H4 (cell line): ENCODE measurements around the gene AADACL3. TPM values are rescaled to one million over a fixed set of nuclear protein-coding genes. Genes with fewer than 3 reads are reported as not detected.
"Not testable (repeated sequence)": the region's sequence is repeated elsewhere in the genome, so short reads cannot be mapped to it uniquely, and the experiment has no call there.

Source experiments
- DNase-seq: peaks from one replicate; pipeline ENCODE4 v3.0.0-alpha.2; 2015; ENCODE audit warnings: low spot score
- total RNA-seq: library from RNA; depleted of rRNA; stranded (reverse); fragments of >200 nt; shearing (Covaris generic); gene quantifications from 2 replicates; pipeline ENCODE4 v1.2.3, GENCODE V29; 2014

The AADACL3 gene
- total RNA-seq, 1 experiment from 2014 or later, result not detected

DNA sequence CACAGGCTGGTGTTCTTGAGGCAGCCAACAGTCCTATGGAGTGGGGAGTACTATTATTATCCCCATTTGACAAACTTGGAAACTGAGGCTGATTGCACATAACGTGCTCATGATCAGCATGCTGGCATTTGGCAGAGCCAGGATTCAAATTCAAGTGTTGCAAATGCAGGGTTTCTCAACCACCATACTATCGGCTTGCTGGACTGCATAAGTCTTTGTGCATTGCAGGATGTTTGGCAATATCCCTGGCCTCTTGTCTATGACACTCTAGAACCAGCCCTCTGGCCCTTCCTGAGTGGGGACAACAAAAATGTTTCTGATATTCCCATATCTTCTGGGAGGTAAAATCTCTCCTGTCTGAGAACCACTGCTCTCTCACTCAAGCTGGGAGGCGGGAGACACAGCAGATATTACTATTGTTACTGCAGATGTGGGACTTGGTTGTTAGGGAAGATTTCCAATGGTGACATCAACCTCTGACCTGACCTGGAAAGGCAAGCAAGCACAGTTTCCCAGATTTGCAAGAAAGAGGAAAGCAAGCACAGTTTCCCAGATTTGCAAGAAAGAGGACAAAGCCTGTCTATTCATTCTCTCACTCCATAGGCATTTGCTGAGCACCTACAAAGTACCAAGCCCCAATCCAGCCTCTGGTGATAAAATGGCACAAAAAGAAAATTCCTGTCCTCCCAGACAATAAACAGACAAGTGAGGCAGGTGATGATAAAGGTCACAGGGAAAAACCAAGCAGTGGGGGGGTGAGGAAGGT lies 1.0 kb upstream of the AADACL3 start:
- no peak for DNase-seq

DNA sequence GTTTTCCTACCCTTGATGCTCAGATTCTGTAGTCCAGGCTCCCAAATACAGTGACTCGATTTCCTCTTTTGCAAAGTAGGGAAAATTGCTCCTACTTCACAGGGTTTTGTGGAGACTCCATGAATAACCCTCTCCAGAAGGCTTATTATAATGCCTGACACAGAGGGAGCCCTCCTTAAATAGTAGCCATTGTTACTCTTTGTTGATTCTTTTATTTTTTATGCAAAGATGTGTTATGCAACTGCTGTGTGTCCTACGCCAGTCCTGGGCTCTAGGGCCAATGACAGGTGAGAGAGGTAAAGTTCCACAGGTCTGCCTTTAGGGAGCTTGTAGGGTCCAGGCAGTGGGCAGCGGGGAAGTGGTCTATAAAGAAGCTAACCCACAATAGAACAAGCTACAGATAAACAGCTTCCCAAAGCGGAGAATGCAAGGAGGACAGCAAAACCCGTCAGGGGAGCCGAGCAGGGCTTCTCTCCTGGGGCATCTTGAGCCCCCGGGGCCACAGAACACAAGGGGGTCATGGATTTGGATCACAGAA lies 1.5 kb downstream of the AADACL3 start:
- DNase-seq, result no peak

DNA sequence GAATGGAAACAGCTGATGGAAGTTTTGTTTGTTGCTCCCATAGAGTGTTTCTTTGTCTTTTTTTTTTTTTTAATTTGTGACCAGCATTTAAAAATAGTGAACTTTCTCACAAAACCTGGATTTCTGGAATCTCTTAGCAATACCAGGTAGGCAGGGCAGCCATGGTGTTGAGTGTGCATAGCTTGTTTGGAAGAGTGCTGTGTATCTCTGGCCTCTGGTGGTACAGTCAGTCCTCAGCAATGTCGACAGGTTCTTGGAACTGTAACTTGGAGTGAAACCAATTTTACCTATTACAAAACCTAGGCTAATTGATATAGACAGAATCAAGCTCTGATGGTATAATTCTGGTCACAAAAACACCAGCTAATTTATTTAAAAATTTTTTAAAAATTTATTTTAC lies 6.7 kb downstream of the AADACL3 start:
- no peak for DNase-seq

DNA sequence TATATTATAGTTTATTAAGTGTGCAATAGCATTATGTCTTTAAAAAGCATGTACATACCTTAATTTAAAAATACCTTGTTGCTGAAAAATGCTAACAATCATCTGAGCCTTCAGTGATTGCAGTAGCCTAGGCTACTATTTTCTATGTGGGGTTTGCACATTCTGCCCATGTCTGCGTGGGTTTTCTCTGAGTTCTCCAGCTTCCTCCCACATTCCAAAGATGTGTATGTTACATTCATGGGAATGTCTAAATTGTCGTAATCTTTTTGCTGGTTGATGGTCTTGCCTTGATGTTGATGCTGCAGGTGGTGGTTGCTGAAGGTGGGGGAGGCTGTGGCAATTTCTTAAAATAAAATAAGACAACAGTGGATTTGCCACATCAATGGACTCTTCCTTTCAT lies 12.5 kb downstream of the AADACL3 start:
- no peak for DNase-seq

DNA sequence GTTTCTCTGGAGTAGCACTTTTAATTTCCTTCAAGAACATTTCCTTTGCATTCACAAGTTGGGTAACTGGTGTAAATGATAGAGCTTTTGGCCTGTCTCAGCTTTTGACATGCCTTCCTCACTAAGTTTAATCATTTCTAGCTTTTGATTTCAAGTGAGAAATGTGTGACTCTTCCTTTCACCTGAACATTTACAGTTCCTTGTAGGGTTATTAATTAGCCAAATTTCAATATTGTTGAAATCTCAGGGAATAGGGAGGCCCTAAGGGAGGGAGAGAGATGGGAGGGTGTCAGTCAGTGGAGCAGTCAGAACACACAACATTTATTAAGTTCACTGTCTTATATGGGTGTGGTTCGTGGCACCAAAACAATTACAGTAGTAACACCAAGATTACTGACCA lies 14.2 kb downstream of the AADACL3 start:
- no peak for DNase-seq

DNA sequence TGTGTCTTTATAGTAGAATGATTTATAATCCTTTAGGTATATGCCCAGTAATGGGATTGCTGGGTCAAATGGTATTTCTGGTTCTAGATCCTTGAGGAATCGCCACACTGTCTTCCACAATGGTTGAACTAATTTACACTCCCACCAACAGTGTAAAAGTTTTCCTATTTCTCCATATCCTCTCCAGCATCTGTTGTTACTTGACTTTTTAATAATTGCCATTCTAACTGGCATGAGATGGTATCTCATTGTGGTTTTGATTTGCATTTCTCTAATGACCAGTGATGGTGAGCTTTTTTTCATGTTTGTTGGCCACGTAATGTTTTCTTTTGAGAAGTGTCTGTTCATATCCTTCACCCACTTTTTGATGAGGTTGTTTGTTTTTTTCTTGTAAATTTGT lies 15.2 kb downstream of the AADACL3 start:
- not testable (repeated sequence) for DNase-seq

DNA sequence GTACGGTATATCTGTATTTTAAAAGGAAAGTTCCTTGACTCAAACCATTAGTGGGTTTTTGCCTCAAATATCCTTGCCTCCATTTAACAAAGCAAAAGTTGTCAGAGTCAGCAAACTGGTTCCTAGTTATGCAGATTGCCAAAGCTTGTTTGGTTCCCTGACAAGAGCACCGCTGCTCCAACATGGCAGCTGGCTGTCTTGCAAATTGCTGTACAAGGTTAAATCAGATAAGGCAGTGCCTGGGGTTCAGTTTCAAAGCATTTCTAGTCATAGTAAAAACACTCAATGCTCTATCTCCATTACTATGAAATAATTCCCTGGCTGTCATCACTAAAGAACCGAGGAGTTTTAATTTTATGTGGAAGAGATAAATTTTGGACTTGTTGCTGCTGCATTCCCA lies 18.7 kb downstream of the AADACL3 start:
- DNase-seq, result no peak

DNA sequence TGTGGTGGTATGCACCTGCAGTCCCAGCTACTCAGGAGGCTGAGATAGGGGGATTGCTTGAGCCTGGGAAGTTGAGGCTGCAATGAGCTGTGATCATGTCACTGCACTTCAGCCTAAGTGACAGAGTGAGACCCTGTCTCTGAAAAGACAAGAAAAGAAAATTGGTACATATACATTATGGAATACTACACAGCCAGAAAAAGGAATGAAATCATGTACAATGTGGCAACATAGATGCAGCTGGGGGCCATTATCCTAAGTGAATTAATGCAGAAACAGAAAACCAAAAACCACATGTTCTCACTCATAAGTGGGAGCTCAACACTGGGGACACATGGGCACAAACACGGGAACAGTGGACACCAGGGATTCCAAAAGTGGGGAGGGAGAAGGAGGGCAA lies 23.0 kb downstream of the AADACL3 start:
- DNase-seq, result no peak

DNA sequence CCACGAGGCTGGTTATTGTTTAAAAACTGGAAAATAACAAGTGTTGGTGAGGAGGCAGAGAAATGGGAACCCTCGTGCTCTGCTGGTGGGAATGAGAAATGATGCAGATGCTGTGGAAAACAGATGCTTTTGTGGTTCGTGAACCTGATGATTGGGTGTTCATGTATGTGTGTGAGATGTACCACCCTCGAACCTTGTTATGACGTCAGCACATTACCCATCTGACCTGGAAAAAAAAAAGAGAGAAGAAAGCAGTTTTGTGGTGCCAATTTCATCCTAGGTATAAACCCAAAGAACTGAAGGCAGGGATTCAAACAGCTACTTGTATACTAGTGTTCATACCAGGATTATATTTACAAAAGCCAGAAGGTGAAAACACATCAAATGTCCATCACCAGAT lies 23.7 kb downstream of the AADACL3 start:
- DNase-seq, result no peak

DNA sequence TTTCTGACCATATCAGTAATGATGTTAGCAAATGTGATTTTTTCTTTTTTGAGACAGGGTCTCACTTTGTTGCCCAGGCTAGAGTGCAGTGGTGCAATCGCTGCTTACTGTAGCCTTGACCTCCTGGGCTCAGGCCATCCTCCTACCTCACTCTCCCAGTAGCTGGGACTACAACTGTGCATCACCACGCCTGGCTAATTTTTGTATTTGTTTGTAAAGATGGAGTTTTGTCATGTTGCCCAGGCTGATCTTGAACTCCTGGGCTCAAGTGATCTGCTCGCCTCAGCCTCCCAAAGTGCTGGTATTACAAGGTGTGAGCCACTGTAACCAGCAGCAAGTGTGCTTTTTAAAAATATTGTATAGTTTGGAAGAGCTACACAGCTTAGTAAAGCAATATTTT lies 26.0 kb downstream of the AADACL3 start:
- DNase-seq, result no peak

DNA sequence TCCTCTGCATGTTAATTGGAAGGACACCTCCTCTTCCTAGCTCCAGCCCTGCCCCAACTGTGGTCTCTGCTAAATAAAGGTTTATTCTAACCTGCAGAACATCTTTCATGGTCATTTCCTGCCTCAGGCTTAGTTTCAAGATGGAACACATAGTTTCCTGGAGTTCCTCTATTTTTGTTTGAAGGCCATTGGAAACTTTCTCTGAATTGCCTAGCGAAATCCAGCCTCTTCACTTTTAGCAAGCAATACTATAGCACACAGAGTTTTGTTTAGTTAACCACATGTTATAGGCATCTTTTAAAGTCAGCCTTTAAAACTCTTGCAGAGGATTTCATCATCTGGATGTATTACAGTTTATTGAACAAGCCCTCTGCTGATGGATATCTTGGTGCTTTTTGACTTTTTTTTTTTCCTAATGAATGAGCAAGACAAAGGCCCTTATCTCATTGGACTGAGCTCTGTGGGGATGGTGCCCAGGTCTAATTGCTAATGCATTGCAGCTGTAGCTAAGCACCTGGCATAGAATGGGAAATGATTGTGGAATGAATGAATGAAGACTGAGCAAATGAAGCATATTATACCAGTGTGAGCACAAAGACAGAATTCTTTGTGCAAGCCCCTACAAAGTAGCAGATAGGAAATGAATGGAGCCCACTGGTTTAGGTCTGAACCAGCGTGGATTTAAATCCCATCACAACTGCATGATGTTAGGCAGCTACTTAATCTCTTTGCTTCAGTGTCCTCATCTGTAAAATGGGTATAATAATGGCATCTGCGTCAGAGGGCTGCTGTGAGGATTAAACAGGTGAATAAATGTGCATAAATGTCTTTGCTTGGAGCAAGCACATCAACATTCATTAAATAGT lies 29.4 kb downstream of the AADACL3 start:
- no peak for DNase-seq

DNA sequence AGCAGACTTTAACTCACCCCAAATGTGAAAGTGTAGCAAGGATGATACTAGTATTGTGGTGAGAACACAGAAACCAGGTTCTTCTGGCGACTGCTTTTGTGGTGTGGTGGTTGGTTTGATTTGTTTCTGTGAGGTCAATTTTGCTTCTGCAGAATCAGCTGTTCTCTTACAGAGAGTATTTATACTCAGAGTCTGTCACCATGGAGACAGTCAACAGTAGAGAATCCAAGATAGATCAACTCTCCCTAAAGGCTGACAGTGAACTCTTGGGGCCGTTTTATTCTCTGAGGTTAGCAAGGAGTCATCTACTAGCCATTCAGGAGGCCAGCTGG lies 30.0 kb downstream of the AADACL3 start, which contains the start of gene CFAP107:
Gene CFAP107, plus strand, starts transcription at position 209 of the 332 bp plus-strand sequence. CDS start 231 bp downstream, outside the sequence.
- no peak for DNase-seq

DNA sequence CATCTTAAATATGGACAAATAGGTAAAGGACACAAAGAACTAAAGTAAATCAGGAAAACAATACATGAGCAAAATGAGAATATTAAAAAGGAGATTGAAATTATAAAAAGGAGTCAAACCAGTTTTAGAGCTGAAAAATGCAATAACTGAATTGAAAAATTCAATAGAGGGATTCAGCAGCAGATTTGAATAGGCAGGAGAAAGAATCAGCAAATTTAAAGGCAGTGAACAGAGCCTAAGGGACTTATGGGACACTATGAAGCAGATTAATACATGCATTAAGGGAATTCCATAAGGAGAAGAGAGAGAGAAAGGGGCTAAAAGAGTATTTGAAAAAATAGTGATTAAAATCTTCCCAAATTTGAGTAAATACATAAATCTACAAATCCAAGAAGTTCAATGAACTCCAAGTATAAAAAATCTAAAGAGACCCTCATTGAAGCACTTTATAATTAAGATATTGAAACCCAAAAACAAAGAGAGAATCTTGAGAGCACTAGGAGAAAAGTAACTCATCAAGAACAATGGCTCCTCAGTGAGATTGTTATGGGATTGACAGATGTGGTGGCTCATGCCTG lies 33.0 kb downstream of the AADACL3 start:
- DNase-seq, result no peak

DNA sequence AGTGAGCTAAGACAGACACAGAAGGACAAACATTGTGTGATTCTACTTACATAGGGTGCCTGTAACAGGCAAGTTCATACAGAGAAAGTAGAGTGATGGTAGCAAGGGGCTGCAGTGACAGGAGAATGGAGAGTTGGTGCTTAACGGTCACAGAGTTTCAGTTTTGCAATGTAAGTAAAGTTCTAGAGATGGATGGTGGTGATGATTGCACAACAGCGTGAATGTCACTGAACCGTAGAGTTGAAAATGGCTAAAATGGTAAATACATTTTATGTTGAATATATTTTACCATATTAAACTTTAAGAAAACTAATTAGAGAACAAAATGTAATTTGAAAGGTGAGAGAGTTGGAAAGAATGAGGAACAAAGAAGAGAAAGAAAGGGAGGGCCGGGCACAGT lies 38.8 kb downstream of the AADACL3 start:
- no peak for DNase-seq

DNA sequence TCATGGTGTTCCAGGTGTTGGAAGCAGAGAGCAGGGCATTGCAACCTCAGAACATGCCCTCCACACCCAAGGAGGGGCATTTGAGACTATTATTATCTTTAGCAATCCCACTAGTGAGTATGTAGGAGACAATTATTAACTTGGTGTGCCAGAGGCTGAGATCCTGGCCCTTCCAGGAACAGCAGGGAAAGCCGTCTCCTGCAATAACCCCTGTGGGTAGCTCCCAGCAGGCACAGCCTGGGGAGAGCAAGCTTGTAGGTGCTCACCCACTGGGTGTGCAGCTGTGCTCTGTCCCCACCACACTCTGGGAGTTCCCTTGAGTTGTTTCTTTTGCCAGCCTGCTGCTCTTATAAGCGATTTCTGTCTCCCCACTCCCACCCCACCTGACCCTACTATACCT lies 40.4 kb downstream of the AADACL3 start:
- no peak for DNase-seq

DNA sequence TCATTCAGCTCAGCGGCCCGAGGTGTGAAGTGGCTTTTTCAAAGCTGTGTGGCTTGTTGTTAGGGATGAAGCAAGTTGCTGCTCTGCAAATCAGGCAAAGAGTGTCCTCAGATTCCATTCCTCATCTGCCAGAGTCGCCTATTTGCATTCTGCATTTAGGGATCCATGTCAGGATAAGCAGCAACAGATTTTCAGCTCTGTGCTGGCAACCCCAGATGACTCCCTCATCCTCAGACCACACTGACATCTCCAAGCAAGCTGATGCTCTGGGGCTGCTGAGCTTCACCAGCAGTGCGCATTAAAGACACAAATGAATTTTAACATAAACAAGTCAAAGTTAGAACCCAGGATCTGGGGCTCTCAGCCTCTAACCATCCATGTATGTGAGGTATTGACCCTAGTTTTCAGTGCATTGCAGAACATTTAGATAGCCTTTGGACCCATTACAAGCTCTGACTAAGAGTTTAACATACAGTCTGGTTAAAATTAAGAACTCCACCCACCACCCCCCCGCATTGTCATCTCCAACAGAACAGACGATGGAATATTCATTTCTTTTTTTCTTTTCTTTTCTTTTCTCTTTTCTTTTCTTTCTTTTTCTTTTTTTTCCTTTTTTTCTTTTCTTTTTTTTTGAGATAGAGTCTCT lies 41.0 kb downstream of the AADACL3 start:
- no peak for DNase-seq

DNA sequence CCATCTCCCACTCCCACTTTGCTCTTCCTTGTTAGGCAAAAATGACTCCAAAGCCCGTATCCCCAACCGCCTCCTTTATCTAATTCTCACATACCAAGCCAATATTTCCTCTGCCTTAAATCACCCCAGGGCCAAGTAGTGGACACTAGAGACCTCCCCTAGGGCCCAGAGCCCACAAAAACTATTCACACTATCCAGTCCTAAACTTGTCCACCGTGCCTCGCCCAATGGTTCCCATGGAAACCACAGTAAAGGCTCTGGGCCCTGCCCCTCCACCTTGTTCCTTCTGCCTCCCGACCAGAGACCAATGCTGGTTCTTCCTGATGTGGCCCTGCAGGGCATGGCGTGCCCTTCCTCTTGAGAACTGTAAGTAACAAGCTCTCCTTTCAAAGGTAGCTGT lies 41.9 kb downstream of the AADACL3 start:
- no peak for DNase-seq

DNA sequence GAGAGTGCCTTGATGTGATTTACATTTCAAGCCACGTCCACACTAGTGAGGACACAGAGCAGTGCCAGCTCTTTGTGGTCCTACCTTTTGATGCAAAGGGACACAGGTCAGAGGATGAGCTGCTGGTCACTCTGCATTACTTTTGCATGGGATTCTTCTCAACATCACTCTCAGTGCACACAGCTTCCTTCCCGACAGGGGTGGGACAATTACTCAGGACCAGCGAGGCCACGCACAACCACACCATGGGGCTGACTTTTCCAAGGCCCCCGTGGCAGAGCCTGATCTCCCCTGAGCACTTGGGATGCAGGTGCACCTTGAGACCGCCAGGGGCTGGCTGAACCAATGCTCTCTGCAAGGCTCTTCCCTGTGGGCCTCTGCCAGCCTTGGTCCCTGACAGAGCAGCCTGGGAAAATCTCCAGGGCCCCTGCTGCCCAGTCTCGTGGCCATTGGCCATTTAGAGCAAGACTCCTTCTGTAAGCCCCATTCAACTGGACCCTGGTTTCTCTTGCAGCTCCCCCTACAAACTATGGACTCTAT lies 44.4 kb downstream of the AADACL3 start:
- DNase-seq, result no peak

DNA sequence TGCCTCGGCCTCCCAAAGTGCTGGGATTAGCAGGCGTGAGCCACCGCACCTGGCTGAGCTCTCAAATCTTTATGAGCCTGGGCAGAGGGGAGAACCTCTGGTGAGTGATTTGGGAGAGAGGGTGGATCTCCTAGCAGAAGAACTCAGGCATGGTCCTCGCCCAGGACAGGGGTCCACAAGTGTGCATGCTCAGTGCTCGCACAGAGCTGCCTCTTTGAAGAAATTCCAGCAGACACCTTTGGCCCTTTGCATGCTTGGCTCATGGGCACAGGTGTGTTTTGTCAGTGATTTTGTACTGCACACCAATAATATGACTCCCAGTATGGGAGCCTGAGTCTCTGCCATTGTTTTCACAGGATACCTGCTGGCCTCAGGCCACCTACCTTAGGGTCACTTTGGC lies 45.9 kb downstream of the AADACL3 start:
- DNase-seq, result no peak

DNA sequence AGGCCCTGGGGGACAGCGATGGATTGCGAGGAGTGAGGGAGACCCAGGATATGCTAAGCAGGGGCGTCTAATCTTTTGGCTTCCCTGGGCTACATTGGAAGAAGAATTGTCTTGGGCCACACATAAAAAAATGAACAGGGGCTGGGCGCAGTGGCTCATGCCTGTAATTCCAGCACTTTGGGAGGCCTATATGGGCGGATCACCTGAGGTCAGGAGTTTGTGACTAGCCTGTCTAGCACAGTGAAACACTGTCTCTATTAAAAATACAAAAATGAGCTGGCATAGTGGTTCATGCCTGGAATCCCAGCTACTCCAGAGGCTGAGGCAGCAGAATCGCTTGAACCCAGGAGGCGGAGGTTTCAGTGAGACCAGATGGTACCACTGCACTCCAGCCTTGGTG lies 46.9 kb downstream of the AADACL3 start:
- DNase-seq, result no peak

DNA sequence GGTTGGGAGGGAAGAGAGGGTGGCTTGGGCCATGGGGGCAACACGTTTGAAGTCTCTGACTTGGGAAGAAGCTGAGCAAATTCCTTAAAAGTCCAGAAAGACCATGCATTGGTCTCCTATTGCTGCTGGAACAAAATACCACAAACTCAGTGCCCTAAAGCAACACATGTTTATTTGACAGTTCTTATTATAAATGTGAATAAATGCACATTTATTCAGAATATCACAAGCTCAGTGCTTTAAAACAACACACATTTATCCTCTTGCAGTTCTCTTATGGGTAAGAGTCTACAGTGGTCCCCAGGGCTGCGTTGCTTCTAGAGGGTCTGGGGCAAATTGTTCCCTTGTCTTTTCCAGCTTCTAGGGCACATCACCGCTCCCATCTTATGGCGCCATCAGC lies 47.6 kb downstream of the AADACL3 start:
- no peak for DNase-seq

DNA sequence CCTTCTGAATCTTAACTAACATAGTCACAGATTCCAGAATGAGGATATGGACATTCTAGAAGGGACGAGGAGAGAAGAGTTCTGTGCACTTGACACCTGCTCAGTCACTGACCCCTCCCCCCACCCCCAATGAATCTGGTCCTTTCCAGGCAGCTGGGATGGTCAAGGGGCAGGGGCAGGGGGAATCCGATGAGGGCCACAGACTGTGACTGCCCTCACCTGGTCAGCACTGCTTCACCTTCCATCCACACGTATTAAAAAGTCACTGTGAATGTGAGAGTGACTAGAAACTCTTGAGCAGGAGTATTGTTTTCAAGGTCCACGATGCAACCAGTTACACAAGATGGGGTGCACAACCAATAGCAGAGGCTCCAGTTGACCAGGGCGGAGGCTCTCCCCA lies 48.1 kb downstream of the AADACL3 start:
- no peak for DNase-seq
